SK-N-SH (cell line): ENCODE data around the gene SPRY4.

ENCODE experiments used
- EP300 ChIP-seq, 2 experiments: IDR thresholded peaks; 2 replicates each; pipeline versions ENCODE4 v1.4.0 to v1.6.1; 2012; ENCODE audit warnings: borderline replicate concordance in 1 of 2, low read depth in 1 of 2, low read length in 1 of 2
- EZH2phosphoT487 ChIP-seq: fragments of 200-600 bp; sonication (generic); IDR thresholded peaks from 2 replicates; pipeline ENCODE4 v1.6.1; 2017; ENCODE audit warnings: low read depth, mixed run types, mild to moderate bottlenecking, antibody characterized with exemption, moderate library complexity, borderline replicate concordance
- FOSL2 ChIP-seq: IDR thresholded peaks from 2 replicates; pipeline ENCODE4 v1.4.0; 2012; ENCODE audit warnings: low read depth, mild to moderate bottlenecking, moderate library complexity, borderline replicate concordance
- POLR2AphosphoS5 ChIP-seq: IDR thresholded peaks from 2 replicates; pipeline ENCODE4 v1.6.1; 2012; ENCODE audit warnings: low read depth, low read length
- REST ChIP-seq: IDR thresholded peaks from 2 replicates; pipeline ENCODE4 v1.6.1; 2012; ENCODE audit warnings: mild to moderate bottlenecking, low read depth, low read length, moderate library complexity
- RXRA ChIP-seq: IDR thresholded peaks from 2 replicates; pipeline ENCODE4 v1.4.0; 2012; ENCODE audit warnings: low read depth, mild to moderate bottlenecking, borderline replicate concordance
- SIN3A ChIP-seq: IDR thresholded peaks from 2 replicates; pipeline ENCODE4 v1.6.1; 2012; ENCODE audit warnings: low read depth, mild to moderate bottlenecking, low read length, moderate library complexity, borderline replicate concordance
- TCF12 ChIP-seq: IDR thresholded peaks from 2 replicates; pipeline ENCODE4 v1.4.0; 2012
- USF2 ChIP-seq: fragments of 150-350 bp; IDR thresholded peaks from 2 replicates; pipeline ENCODE4 v1.6.1; 2017; ENCODE audit warnings: antibody characterized with exemption, low read length, low read depth, borderline replicate concordance
- TF ChIP-seq, protein P1 (sequence below): fragments of 200-600 bp; sonication (generic); IDR thresholded peaks from 2 replicates; pipeline ENCODE4 v1.6.1; 2017; ENCODE audit warnings: antibody characterized with exemption, mild to moderate bottlenecking, moderate library complexity

DNA sequence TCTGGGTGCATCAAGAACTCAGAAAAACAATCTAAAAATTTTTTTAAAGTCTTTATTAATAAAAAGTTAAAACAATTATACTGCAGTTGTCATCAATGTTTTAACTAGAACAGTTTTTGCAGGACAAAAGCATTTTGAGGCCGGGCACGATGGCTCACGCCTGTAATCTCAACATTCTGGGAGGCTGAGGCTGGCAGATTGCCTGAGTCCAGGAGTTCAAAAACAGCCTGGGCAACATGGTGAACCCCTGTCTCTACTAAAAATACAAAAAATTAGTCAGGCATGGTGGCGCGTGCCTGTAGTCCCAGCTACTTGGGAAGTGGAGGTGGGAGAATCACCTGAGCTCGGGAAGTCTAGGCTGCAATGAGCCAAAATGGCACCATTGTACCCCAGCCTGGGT, 5.2 kb upstream of the SPRY4 start:
- TF ChIP-seq, protein P1, sequence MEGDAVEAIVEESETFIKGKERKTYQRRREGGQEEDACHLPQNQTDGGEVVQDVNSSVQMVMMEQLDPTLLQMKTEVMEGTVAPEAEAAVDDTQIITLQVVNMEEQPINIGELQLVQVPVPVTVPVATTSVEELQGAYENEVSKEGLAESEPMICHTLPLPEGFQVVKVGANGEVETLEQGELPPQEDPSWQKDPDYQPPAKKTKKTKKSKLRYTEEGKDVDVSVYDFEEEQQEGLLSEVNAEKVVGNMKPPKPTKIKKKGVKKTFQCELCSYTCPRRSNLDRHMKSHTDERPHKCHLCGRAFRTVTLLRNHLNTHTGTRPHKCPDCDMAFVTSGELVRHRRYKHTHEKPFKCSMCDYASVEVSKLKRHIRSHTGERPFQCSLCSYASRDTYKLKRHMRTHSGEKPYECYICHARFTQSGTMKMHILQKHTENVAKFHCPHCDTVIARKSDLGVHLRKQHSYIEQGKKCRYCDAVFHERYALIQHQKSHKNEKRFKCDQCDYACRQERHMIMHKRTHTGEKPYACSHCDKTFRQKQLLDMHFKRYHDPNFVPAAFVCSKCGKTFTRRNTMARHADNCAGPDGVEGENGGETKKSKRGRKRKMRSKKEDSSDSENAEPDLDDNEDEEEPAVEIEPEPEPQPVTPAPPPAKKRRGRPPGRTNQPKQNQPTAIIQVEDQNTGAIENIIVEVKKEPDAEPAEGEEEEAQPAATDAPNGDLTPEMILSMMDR, result no peak
- TF ChIP-seq POLR2AphosphoS5, result no peak
- no peak for TF ChIP-seq EP300 (IDR thresholded peaks at IDR 0.05; ENCODE audit: borderline replicate concordance in 1 of 2, low read depth in 1 of 2, low read length in 1 of 2)
- no peak for TF ChIP-seq EZH2phosphoT487
- no peak for TF ChIP-seq SIN3A
- TF ChIP-seq USF2, result no peak
- no peak for TF ChIP-seq RXRA
- no peak for TF ChIP-seq TCF12
- TF ChIP-seq FOSL2, result no peak
- TF ChIP-seq REST, result no peak
